ENCODE results near the gene ZFYVE28.

DNA sequence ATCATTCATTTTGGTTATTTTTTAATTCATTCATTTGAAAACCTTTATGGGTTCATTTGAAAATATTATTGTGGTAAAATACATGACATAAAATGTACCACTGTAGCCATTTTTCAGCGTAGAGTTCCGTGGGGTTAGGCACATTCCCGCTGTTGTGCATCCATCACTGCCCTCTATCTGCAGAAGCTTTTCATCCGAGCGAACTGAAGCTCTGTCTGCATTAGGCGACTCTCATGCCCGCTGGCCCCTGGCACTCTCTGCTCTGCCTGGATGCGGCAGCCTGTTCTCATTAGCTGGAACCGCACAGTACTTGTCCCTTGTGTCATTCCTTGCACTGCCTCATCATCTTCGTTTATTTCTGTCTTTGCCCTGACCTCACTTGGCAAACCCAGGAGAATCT is 17.9 kb upstream of the ZFYVE28 start:
- TF ChIP-seq, protein P1, sequence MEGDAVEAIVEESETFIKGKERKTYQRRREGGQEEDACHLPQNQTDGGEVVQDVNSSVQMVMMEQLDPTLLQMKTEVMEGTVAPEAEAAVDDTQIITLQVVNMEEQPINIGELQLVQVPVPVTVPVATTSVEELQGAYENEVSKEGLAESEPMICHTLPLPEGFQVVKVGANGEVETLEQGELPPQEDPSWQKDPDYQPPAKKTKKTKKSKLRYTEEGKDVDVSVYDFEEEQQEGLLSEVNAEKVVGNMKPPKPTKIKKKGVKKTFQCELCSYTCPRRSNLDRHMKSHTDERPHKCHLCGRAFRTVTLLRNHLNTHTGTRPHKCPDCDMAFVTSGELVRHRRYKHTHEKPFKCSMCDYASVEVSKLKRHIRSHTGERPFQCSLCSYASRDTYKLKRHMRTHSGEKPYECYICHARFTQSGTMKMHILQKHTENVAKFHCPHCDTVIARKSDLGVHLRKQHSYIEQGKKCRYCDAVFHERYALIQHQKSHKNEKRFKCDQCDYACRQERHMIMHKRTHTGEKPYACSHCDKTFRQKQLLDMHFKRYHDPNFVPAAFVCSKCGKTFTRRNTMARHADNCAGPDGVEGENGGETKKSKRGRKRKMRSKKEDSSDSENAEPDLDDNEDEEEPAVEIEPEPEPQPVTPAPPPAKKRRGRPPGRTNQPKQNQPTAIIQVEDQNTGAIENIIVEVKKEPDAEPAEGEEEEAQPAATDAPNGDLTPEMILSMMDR (IDR thresholded peaks at IDR 0.05), result no peak
- no peak for TF ChIP-seq POLR2A (IDR thresholded peaks at IDR 0.05)
